ENCODE results near the gene DLG2. TPM values are rescaled to one million over a fixed set of nuclear protein-coding genes. Genes with fewer than 3 reads are reported as not detected.

The DLG2 gene
- polyA plus RNA-seq, 3 donors = 0.24 to 0.39 TPM; not detected in 1

DNA sequence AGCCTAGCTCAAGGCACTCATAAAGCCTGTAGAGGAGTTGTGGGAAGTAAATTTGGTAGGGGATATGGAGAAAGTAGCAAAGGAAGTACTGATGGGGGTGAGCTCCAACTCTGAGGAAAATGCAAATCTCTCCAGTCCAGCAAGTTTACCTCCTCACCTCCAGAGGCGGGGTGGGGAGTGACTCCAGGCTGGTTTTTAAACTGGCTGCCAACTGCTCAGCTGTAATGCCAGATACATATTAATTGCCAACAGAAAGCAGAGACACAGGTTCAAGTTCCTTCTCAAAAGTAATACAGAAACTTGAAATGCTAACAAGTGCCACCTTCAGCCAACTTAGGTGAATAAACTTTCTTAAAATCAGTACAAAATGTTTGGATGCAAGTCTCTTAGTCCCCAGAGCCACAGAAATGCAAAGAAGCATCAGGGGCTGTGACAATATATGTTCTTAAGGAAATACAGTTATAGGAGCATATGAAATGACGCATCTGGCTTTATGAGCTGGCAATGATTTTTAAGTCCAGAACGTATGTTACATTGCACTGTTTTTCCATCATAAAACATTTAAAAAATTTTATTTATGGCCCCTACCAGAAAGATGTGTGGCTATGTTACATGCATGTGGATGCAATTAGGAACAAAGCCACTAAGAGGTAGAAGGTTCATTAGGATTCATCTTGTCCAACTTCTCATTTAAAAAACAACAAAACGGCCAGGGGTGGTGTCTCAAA, 1904.6 kb downstream of the DLG2 start:
- no CpG with 5 or more reads among the region's 4 CpGs for WGBS (ENCODE audit: insufficient coverage)
- Mint-ChIP-seq H3K9me3 (peaks cover 0 to 1% (median 0%) of the 10 kb centered on the region in 7 donors), H3K4me1 (no peaks in the 10 kb centered on the region), H3K27me3 (ENCODE audit: low read depth in 3 of 3) (peaks cover 3 to 9% (median 6%) of the 10 kb centered on the region in 3 donors), H3K27ac (no peak overlapping the region), H3K36me3 (no peaks in the 10 kb centered on the region), H3K4me3 (no peak overlapping the region)
- intact Hi-C loops (cut with micrococcal nuclease) = no loop called here
- no peak overlapping the region for H3K4me3 ChIP-seq (replicated peaks in 1 of 3; ENCODE audit: low read depth in 2 of 3, low read length in 3 of 3)
- TF ChIP-seq, protein P1, sequence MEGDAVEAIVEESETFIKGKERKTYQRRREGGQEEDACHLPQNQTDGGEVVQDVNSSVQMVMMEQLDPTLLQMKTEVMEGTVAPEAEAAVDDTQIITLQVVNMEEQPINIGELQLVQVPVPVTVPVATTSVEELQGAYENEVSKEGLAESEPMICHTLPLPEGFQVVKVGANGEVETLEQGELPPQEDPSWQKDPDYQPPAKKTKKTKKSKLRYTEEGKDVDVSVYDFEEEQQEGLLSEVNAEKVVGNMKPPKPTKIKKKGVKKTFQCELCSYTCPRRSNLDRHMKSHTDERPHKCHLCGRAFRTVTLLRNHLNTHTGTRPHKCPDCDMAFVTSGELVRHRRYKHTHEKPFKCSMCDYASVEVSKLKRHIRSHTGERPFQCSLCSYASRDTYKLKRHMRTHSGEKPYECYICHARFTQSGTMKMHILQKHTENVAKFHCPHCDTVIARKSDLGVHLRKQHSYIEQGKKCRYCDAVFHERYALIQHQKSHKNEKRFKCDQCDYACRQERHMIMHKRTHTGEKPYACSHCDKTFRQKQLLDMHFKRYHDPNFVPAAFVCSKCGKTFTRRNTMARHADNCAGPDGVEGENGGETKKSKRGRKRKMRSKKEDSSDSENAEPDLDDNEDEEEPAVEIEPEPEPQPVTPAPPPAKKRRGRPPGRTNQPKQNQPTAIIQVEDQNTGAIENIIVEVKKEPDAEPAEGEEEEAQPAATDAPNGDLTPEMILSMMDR (IDR thresholded peaks at IDR 0.05) = no peak
- no peak overlapping the region for H3K4me2 ChIP-seq (replicated peaks; ENCODE audit: extremely low read depth, low read length, poor library complexity, severe bottlenecking)
- peaks cover 0 to 4% of the 10 kb centered on the region in 2 donors for H3K27me3 ChIP-seq (ENCODE audit: control insufficient read depth in 2 of 2, insufficient read depth in 2 of 2, low read length in 2 of 2)
- no peaks in the 10 kb centered on the region for H3K4me1 ChIP-seq (ENCODE audit: control insufficient read depth in 1 of 2, insufficient read depth in 2 of 2, low read length in 2 of 2)
- no peak overlapping the region for H3K9ac ChIP-seq (ENCODE audit: insufficient read depth, low read length, poor library complexity, severe bottlenecking)
- H3K9me3 ChIP-seq (replicated peaks in 1 of 2; ENCODE audit: control insufficient read depth in 1 of 2, insufficient read depth in 1 of 2, low read length in 2 of 2) = no peaks in the 10 kb centered on the region
- no peaks in the 10 kb centered on the region for H3K79me2 ChIP-seq (ENCODE audit: insufficient read depth, low read length)
- no peaks in the 10 kb centered on the region for H3K36me3 ChIP-seq (replicated peaks in 1 of 2; ENCODE audit: control insufficient read depth in 1 of 2, insufficient read depth in 2 of 2, low read length in 2 of 2)
- H3K27ac ChIP-seq (ENCODE audit: low read depth in 1 of 2, low read length in 2 of 2) = no peak overlapping the region
- H2AFZ ChIP-seq (ENCODE audit: insufficient read depth, low read depth, low read length, poor library complexity, severe bottlenecking) = no peak overlapping the region
- H4K20me1 ChIP-seq (ENCODE audit: insufficient read depth, low read length) = no peaks in the 10 kb centered on the region
- DNase-seq = no peak

DNA sequence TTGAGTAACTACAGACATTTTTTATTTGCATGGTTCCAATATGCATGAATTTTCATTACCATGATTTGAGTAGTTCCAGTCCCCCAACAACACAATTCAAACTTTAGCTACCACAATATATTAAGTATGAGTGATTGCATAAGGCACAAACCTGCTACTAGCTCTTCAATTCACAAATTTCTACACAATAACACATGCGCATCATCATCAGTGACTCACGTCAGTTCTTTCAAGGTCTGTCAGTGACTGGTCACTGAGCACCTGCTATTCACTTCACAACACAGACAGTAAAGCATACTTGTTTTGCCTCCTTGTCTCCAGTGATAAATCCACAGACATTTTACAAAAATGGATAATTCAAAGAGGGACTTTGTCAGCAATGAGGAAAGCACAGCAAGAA, 1905.9 kb downstream of the DLG2 start:
- Histone ChIP-seq H3K4me3 (replicated peaks in 1 of 3; ENCODE audit: low read depth in 2 of 3, low read length in 3 of 3) (no peak overlapping the region), H2AFZ (ENCODE audit: insufficient read depth, low read depth, low read length, poor library complexity, severe bottlenecking) (no peak overlapping the region), H3K27ac (ENCODE audit: low read depth in 1 of 2, low read length in 2 of 2) (no peak overlapping the region), H3K9ac (ENCODE audit: insufficient read depth, low read length, poor library complexity, severe bottlenecking) (no peak overlapping the region), H3K27me3 (ENCODE audit: control insufficient read depth in 2 of 2, insufficient read depth in 2 of 2, low read length in 2 of 2) (peaks cover 0 to 4% of the 10 kb centered on the region in 2 donors), H3K36me3 (replicated peaks in 1 of 2; ENCODE audit: control insufficient read depth in 1 of 2, insufficient read depth in 2 of 2, low read length in 2 of 2) (no peaks in the 10 kb centered on the region), H3K79me2 (ENCODE audit: insufficient read depth, low read length) (no peaks in the 10 kb centered on the region), H4K20me1 (ENCODE audit: insufficient read depth, low read length) (no peaks in the 10 kb centered on the region), H3K4me2 (replicated peaks; ENCODE audit: extremely low read depth, low read length, poor library complexity, severe bottlenecking) (no peak overlapping the region), H3K9me3 (replicated peaks in 1 of 2; ENCODE audit: control insufficient read depth in 1 of 2, insufficient read depth in 1 of 2, low read length in 2 of 2) (no peaks in the 10 kb centered on the region), H3K4me1 (ENCODE audit: control insufficient read depth in 1 of 2, insufficient read depth in 2 of 2, low read length in 2 of 2) (no peaks in the 10 kb centered on the region)
- Mint-ChIP-seq H3K4me1 (no peaks in the 10 kb centered on the region), H3K4me3 (no peak overlapping the region), H3K36me3 (no peaks in the 10 kb centered on the region), H3K9me3 (peaks cover 0 to 2% (median 0%) of the 10 kb centered on the region in 7 donors), H3K27me3 (ENCODE audit: low read depth in 3 of 3) (peaks cover 3 to 9% (median 6%) of the 10 kb centered on the region in 3 donors), H3K27ac (no peak overlapping the region)
- TF ChIP-seq, protein P1 (IDR thresholded peaks at IDR 0.05) = no peak
- no peak for DNase-seq
- intact Hi-C loops (cut with micrococcal nuclease) = no loop called here
- 100% methylated on average over 2 of the region's 2 CpGs for WGBS (ENCODE audit: insufficient coverage)

Data from CD14-positive monocyte (primary cell).